NOMO-1 treated with DMSO at 0.1 percent for 48 hours (cell line): ENCODE measurements around the gene PSME4.
"Not testable (repeated sequence)": the region's sequence is repeated elsewhere in the genome, so short reads cannot be mapped to it uniquely, and the experiment has no call there.

Source experiments
- DNase-seq: peaks from one replicate; lab custom pipeline; 2025; ENCODE audit not compliant: unreplicated experiment; lab: John Stamatoyannopoulos, UW

PSME4 gene

DNA sequence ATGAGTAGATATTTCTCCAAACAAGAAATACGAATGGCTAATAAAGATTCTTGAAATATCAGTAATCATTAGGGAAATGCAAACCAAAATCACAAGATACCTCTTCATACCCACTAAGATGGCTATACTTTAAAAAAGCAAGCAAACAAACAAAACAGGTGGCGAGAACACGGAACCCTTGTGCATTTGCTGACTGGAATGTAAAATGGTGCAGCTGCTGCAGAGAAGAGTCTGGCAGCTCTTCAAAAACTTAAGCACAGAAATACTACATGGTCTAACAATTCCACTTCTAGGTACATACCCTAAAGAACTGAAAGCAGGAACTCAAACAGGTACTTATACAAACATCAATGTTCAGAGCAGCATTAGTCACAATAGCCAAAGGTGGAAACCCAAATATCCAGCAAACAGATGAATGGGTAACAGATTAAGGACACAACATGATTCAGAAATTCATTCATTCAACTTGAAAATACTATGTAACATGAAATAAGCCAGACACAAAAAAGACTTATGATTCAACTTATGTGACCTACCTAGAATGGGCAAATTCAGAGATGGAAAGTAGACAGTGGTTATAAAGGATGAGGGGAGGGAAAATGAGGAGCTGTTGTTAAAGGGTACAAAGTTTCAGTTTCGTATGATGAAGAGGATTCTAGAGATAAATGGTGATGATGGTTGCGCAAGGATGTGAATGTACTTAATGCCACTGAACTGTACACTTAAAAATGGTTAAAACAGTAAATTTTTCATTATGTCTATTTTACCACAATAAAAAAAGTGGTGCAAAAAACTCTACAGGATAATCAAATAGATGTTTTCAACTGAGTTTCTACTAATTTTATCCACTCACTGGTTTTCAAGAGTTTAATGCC is 84.2 kb downstream of the PSME4 start:
- no peak for DNase-seq

DNA sequence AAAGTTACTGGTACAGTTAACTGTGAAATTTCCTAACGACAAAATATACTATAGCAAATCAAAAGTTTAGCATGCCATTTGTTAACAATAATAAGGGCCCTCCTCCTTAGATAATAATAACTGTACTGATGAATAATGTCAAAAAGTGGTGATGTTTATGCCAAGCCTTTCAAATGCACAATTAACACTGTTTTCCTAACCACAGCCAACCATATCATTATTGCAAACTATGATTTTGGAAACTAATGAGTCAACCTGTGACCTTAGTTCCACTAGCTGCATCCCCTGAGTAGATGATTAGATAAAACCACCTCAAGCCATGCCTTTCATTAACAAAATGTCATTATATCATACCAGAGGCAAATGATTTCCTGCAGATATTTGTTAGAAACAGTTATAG is 85.9 kb downstream of the PSME4 start:
- no peak for DNase-seq

DNA sequence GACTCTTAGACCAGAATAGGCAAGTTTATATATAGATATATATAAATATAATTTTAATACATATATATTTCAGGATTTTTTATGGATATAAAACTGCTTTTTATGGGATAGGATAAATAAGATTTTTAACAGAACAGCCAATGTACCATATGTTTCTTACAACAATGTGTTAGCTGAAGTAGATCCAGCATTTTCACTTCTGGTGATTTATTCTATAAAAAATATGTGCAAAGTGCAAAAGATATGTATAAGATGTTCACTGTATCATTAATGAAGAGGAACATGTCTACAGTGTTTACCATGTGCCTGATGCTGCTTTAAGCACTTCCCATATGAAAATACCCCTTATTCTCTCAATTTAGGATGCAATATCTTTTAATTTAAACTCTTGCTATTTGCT is 88.8 kb downstream of the PSME4 start:
- DNase-seq, result no peak

DNA sequence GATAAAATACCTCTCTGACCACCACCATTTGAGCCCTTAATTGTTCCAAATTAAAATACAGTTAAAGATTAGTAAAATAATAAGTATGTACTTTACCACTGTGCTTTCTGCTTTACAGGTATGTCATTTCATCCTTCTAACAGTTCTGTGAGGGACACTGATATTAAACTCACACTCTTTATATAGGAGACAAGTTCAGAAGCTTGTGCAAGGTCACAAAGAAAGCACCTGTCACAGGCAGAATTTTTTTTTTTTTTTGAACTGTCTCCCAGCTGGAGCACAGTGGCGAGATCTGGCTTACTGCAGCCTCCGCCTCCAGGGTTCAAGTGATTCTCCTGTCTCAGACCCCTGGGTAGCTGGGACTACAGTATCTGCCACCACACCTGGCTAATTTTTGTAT is 89.4 kb downstream of the PSME4 start:
- no peak for DNase-seq

DNA sequence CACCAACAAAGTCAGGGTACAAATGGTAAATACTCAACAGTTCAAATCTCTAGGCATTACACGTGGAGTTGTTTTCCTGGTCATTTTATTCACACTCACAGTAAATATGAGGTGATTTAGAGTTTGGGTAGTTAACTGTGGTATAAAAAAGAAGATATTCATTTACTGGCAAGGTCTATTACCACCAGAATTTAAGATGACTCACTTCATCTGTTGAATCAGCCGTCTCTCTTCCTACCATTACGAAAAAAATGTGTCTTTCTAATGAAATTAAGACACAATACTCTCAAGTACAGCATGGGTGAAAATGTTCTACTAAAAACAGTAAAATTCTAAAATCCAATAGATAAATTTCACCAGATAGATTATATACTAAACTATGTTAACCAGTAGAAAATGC is 90.0 kb downstream of the PSME4 start:
- no peak for DNase-seq

DNA sequence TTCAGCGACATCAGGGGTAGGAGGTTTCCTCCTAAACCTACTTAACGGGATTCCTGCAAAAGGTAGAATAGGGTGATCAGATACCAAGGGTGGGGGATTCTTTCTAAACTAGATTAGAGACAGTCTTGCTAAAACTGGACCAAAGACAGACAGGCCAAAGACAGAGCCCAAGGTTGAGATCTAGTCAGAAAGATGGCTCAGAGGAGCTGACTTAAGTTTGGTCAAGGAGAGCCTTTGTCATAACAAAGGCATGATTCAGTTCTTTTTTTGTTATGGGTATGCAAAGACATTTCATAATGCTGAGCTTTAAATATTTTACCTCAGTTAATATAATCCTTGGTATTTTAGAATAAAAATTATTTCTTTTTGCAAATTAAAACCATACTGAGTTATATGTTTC is 93.2 kb downstream of the PSME4 start:
- DNase-seq, result no peak

DNA sequence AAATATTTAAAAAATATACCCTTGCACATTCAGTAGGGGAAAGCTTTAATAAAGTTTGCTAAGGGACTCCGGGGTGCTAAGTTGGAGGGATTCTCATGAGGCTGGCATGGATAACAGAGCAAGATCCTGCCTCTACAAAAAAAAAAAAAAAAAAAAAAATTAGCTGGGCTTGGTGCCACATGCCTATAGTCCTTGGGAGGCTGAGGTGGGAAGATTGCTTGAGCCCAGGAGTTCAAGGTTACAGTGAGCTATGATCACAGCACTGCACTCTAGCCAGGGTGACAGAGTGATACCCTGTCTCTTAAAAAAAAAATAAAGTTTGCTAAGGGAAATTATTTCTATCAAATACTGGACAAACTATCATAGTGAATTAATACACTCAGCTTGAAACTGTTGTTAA is 93.7 kb downstream of the PSME4 start:
- no peak for DNase-seq

DNA sequence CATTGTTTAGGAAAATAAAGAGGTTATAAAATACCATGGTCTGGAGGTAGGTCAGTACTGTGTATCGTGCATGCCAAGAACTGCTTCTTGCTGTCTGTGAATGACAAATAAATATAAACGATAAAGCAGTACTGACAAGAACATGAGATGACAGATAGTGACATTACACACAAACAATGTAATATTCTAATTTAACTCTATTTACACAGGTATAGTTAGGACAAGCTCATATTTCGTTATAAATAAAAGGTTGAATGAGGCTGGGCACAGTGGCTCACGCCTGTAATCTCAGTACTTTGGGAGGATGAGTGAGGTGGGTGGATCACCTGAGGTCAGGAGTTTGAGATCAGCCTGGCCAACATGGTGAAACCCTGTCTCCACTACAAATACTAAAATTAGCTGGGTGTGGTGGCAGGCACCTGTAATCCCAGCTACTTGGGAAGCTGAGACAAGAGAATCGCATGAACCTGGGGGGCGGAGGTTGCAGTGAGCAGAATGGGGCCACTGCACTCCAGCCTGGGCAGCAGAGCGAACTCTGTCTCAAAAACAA is 96.3 kb downstream of the PSME4 start:
- DNase-seq, result no peak

DNA sequence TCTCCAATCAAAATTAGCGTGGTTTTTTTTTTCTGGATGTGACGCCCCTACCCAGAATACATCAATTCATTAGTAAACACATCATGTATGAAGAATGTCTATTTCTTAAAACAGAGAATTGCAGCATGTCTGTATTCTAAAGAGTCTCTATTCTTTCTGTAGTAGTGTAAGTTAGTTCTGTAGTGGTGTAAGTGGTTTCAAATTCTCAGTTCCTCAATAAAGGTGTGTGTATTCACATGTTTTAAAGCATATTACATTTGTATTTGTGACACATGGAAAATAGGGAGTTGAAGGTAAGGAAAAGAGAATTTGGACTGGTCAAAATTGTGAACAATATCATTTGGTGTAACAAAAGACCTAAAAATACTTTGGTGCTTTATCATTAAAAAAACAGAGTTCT is 103.0 kb downstream of the PSME4 start:
- DNase-seq, result no peak

DNA sequence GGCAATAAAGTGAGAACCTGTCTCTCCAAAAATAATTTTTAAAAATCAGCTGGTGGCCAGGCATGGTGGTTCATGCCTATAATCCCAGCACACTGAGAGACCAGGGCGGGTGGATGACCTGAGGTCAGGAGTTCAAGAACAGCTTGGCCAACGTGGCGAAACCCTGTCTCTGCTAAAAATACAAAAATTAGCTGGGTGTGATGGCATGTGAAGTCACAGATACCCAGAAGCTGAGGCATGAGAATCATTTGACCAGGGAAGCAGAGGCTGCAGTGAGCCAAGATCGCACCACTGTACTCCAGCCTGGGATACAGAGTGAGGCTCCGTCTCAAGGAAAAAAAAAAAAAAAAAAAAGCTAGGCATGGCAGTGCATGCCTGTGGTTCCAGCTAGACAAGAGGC is 103.6 kb downstream of the PSME4 start:
- DNase-seq, result no peak

DNA sequence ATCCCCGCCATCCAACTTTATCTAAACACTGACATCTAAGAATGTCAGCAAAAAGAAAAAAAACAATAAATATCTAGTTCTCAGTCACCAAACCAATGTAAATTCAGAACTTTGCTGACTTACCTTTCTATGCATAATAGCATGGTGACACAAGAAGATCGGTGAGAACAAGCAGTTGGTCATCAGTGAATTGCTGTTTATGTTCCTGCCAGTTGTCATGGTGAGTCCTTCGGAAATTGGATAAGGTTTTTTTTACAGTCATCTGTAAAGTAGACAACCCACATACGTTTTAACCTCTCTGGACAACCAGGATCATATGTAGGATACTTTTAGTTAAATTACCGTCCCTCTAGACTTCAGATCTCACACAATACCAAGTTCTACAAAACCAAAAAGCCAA is 104.8 kb downstream of the PSME4 start:
- no peak for DNase-seq

DNA sequence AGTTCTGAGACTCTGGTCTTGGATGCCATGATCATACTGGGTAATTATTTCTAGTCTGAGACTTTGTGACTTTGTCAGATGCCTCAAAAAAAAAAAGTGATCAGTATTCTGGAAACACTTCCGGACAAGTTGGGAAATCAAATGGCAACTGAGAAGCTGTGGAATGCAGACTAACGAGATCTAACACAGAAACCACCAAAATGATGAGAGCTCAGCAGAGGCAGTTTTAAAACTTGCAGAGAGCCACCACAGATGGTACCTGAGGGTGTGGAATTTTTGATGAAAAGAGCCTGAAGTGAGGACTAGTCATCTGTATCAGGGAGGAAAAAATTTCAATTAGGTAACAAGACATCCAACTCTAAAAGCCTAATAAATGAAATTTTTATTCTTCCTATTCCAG is 105.5 kb downstream of the PSME4 start:
- no peak for DNase-seq

DNA sequence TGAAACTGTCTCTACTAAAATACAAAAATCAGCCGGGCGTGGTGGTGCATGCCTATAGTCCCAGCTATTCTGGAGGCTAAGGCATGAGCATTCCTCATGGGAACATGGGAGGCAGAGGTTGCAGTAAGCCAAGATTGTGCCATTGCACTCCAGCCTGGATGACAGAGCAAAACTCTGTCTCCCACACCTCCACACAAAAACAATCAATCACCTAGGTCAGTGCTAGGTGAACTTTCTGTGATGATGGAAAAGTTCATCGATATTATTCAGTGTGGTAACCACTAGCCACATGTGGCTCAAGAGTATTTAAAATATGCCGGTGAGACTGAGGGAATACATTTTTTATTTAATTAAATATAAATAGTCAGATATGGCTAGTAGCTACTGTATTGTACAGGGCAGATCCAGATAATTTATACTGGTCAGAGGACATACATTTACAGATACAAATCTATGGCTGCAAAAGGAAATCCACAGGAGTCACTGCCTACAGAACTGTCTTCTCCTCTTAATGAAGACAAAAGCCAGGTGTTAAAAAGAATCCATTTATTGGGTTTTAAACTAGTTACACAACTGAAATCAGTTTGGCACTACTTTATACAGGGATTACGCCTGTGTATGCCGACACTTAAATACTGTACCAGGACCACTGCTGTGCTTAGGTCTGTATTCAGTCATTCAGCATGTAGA is 107.1 kb downstream of the PSME4 start:
- DNase-seq, result no peak

DNA sequence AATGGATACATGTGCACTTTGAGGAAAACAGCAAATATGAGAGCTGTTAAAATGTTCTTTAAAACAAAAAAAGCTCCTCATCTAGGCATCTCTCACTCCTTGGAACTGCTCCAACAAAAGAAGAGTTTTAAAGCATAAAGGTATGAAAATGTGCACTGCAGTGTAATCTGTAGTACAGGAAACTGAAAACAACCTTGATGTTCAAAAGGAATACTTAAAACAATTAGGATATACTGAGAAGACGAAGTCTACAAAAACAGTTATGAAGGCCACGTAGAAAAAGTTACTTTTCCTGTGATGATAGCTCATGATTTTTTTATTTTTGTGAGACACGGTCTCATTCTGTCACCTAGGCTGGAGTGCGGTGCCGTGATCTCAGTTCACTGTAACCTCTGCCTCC is 109.0 kb downstream of the PSME4 start:
- DNase-seq, result no peak

DNA sequence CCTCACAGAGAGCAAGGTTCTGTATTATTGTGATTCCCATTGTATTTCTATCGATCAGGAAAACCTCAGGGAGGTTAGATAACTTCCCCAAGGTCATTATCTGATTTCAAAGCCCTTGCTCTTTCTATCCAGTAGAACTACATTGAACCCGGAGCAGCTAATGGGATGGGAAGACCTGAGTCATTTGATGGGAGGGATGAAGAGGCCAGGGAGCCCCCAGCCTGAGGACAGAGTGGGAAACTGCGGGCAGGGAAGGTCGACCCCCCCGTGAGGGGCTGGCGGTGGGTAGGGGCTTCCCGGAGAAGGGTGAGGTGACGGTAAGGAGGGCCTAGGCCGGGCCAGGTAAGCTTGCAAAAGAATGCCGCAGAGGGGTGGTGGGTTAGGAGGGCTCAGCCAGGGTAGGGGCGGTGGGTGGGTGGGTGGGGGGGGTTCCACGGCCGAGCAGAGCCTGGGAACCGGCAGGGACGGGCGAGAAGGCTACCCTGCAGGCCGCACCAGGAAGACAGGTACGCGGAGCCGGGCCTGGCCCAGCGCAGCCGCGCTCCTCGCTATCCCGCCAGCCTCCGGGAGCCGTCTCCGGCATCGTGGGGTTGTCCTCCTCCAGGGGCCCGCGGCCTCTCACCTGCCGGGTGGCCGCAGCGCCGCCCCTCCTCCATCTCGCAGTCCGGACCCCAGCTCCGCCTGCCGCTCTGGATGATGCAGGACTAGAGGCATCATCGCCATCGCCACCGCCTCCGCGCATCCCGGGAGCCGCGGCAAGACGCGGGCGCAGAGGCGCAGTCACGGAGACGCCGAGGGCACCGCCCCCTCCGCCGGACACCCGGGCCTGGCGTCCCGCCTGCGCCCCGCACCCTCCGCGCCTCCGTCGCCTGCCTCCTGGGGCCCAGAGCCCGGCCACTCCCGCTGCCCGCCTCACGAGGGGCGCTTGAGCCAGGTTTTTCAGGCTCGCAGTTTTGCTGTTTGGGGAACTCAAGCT is 111.3 kb downstream of the PSME4 start, which contains the start of gene GPR75:
GPR75 (minus strand) TSS at position 762 of the 976 bp plus-strand sequence. CDS start 5,211 bp downstream, outside the sequence.
- DNase-seq, result no peak

DNA sequence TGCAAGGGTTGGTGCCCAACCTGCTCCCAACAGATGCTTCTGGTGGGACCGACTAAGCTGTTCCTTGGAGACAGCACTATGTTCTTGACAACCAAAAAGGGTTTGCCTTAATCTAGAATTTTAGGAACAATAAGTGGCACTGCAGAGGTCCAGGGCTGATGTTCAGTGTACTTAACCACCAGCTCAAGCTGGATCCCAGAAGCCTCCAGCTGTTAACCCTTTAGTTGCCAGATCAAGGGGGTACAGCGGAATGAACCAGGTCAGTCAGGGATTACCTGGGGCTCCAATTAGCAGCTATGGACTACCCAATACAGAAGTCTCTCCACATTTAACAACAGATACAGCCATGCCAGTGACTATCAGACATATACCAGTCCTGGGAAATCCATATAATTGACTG is 114.5 kb downstream of the PSME4 start:
- no peak for DNase-seq

DNA sequence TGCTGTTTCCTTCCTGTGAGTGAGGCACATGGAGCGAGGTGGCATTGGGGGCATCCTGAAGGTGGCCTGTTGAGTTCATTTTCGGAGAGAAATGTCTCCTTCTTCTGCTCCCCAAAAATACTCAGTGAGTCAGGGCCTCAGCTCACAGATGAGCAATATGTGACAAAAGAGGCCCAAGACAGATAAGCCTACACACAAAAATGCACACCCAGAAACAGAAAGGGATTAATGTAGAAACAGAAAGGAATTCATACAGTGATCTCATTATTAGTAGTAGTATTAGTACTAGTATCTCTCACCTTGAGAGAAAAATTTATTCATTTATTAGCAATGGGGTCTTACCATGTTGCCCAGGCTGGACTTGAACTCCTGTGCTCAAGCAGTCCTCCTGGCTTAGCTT is 116.1 kb downstream of the PSME4 start:
- no peak for DNase-seq

DNA sequence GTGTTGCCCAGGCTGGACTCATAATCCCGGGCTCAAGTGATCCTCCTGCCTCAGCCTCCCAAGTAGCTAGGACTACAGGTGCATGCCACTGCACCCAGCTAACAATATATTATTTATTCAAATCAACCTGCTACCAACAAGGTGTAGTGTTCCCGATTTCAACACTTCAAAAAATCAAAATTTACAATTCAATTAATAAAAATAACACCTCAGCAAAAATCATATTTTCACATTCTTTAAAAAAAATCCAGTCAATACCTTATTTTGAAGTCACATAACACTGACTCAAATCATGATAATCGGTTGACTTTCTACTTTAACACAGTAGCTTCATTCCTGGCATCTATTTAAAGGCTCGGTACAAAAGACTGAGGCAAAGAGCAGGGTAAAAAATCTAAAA is 118.3 kb downstream of the PSME4 start:
- no peak for DNase-seq

DNA sequence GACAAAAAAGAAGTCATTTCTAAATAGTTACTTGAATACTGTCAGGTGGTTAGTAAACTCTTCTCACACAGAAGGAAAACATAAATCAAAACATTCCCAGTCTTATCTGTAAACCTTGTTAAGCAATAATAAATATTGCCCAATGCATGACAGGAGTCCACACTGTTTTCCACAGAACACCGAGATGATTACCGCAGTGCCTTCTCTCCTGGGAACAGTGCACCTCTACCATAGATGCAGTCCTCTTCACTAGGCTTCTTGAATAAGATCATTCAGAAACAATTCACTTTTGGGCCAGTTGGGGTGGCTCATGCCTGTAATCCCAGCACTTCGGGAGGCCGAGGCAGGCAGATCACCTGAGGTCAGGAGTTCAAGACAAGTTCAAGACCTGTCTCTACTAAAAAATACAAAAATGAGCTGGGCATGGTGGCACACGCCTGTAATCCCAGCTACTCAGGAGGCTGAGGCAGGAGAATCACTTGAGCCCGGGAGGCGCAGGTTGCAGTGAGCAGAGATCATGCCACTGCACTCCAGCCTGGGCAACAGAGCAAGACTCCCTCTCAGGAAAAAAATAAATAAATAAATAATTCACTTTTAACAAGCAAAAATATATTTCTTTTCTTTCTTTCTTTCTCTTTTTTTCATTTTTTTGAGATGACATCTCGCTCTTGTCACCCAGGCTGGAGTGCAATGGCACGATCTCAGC is 119.6 kb downstream of the PSME4 start:
- DNase-seq, result not testable (repeated sequence)

DNA sequence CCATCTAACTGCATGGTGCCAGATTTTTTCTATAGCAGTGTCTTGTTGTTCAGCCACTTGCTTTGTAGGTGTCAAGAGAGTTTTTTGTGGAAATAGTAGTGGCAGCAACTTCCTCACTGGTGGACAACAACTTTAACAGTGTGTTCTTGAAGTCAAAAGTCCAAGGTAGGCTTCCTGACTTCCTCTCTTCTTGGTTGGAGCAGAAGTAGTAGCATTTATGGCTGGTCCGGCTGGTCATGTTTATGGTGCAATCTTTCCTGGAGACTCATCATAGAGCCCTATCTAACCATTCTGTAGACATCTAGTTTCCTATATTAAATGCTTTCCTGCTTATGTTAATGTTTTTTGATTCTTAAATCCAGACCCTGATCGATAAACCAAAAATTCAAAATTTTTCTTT is 122.7 kb downstream of the PSME4 start:
- DNase-seq, result peak; percentile 26
